GM06990 (cell line): ENCODE measurements around the gene EYA4.
"Not testable (repeated sequence)": the region's sequence is repeated elsewhere in the genome, so short reads cannot be mapped to it uniquely, and the experiment has no call there.

Experiments used
- DNase-seq: peaks from one replicate; pipeline ENCODE4 v3.0.0-alpha.2; 2011; ENCODE audit not compliant: insufficient read length; ENCODE audit errors: extremely low read depth
- H3K27me3 ChIP-seq: replicated peaks from 2 replicates; pipeline ENCODE4 v1.6.0; 2011; ENCODE audit warnings: low read length; ENCODE audit not compliant: control insufficient read depth, insufficient read depth
- H3K36me3 ChIP-seq: 2 replicates; pipeline ENCODE4 v1.5.1; 2011; ENCODE audit warnings: low read length; ENCODE audit not compliant: control insufficient read depth, insufficient read depth
- H3K4me3 ChIP-seq: replicated peaks from 2 replicates; pipeline ENCODE4 v1.5.1; 2011; ENCODE audit warnings: low read depth, mild to moderate bottlenecking, control low read depth, low read length
- TF ChIP-seq, protein P1 (sequence below): IDR thresholded peaks from 2 replicates; pipeline ENCODE4 v1.5.1; 2011; ENCODE audit warnings: low read length, control low read depth, mild to moderate bottlenecking, inconsistent platforms; ENCODE audit not compliant: insufficient read depth, poor library complexity, severe bottlenecking

EYA4 gene

DNA sequence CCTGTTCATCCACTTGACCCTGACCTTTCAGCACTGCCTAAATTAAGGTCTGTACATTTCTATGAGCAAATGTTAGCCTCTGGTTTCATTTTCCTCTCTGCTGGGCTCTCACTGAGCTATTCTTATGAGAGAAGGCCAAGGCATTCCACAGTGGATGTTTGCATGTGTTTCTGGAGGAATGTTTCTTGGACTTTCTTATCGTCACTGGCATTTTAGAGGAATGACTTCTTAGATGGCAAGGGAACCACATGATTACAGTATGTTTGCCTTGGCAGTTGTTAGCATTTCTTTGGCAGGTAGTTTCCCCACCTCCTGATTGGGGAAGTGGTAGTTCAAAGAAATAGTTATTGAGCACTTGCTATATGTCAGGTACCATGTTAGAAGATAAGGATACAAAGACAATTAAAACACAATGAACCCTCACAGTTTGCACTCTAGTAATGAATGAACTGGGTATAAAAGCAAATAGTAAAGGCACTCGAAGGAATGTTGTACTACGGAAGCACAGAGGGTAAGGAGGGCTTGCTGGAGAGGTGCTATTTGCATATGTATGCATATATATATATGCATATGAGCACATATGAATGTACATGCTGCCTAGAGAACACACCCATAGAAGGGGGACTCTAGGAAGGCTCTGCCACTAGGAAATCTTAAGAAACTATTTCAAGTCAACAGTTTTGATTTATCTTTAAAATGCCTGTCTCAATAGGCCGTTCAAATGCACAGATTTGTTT, 307.4 kb downstream of the EYA4 start:
- DNase-seq = no peak
- Histone ChIP-seq H3K27me3 (no peaks in the 10 kb centered on the region; the same call in none of the 2 replicates), H3K36me3 (no peaks in the 10 kb centered on the region), H3K4me3 (no peak overlapping the region)
- TF ChIP-seq, protein P1, sequence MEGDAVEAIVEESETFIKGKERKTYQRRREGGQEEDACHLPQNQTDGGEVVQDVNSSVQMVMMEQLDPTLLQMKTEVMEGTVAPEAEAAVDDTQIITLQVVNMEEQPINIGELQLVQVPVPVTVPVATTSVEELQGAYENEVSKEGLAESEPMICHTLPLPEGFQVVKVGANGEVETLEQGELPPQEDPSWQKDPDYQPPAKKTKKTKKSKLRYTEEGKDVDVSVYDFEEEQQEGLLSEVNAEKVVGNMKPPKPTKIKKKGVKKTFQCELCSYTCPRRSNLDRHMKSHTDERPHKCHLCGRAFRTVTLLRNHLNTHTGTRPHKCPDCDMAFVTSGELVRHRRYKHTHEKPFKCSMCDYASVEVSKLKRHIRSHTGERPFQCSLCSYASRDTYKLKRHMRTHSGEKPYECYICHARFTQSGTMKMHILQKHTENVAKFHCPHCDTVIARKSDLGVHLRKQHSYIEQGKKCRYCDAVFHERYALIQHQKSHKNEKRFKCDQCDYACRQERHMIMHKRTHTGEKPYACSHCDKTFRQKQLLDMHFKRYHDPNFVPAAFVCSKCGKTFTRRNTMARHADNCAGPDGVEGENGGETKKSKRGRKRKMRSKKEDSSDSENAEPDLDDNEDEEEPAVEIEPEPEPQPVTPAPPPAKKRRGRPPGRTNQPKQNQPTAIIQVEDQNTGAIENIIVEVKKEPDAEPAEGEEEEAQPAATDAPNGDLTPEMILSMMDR = no peak

DNA sequence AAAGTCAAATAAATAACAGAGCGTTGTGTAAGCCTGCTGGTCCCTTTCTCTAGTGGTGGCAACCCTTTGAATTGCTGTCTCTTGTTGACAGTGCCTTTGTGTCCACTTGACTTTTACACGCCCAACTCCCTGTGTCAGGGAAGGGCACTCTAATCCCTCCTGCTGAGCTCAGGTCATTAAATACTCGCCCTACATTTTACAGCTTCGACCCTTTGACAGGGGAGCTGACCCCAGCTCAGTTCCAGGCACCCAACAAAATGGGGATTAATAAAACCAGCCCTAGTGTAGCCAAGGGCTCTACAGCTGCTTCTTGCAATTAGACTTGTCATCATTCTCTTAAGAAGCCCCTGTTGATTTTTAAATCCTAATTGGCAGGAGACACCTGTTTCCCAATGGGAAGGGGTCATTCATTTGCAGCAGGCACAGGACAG, 308.2 kb downstream of the EYA4 start:
- Histone ChIP-seq H3K36me3 (no peaks in the 10 kb centered on the region), H3K4me3 (no peak overlapping the region), H3K27me3 (no peaks in the 10 kb centered on the region; the same call in none of the 2 replicates)
- no peak for DNase-seq
- TF ChIP-seq, protein P1 = no peak

DNA sequence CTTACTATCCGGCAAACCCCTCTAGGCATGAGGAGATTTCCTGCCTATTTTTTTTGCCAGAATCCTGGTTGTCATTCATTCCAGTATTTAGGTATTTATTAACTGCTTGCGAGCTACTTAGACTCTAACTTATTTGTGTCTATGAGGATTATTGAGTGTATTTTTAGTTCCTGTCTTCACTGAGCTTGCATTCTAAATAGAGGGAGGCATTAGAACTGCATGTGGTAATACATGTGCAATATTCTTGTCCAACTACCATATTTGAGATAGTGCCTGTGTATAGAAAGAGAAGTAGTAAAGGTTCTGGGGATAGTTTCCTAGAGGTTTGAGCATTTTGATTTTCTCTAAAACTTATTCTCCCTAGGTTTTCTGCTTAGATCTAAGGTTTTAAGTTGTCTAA, 308.9 kb downstream of the EYA4 start:
- no peak for DNase-seq
- Histone ChIP-seq H3K36me3 (no peaks in the 10 kb centered on the region), H3K4me3 (no peak overlapping the region), H3K27me3 (no peaks in the 10 kb centered on the region; the same call in none of the 2 replicates)
- TF ChIP-seq, protein P1 = no peak

DNA sequence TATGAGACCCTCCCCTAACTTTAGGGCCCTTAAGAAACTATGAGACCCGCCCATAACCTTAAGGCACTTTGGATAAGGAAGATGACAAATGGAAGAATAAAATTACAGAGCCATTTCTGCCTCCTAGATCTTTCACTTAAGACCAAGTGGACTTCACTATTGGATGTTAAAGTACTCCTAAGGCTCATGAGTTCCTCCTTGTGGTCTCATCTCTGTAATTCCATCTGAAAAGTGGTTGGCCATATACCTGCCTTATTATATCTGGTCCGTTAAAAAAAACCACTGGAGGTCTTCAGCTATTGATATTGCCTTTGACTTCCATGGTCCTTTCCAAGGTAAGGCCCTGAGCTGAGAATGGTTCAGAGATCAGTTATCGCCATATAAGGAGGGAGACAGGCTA, 310.3 kb downstream of the EYA4 start:
- no peak overlapping the region for H3K4me3 ChIP-seq
- no peak for DNase-seq
- H3K27me3 ChIP-seq = no peaks in the 10 kb centered on the region; the same call in none of the 2 replicates
- TF ChIP-seq, protein P1 = no peak
- no peaks in the 10 kb centered on the region for H3K36me3 ChIP-seq

DNA sequence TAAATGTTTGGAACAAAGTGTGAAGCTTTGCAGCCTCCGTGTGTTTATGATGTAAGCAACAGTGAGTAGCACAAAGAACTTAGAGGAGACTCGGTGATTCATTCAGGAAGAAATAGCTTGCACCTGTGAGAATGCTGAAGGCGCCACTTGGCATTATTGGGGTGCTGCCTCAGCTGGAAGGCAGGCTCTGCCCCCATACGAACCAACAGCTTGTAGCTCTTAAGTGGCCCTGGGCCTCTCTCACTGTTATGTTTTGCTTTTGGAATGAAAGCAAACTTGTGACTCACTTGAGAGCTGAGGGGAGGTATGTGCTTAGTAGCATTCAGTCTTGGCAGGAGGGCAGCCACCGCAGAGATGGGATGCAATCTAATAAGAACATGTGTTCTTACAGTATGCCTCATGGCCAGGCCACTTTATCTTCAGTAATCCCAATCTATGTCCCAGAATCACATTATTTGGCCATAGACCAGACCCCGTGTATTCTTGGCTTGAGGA, 310.7 kb downstream of the EYA4 start:
- TF ChIP-seq, protein P1 = no peak
- Histone ChIP-seq H3K36me3 (no peaks in the 10 kb centered on the region), H3K4me3 (no peak overlapping the region), H3K27me3 (no peaks in the 10 kb centered on the region; the same call in none of the 2 replicates)
- no peak for DNase-seq

DNA sequence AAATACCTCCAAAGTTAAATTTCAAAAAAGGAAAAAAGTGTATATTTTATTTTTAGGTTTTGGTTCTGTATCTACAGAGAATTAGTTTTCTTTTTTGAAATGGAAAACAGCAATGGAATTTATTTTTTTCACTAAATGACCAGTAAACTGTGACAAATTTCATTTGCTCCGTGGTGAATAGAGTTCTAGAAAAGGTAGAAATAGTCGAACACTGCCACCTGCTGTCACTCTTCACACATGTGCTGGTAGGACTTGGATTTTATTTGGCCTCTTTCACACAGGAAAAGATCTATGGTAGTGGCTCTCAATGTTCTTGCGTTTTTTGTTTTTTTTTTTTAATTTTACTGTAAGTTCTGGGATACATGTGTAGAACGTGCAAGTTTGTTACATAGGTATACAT, 312.5 kb downstream of the EYA4 start:
- Histone ChIP-seq H3K27me3 (no peaks in the 10 kb centered on the region; the same call in none of the 2 replicates), H3K36me3 (no peaks in the 10 kb centered on the region), H3K4me3 (no peak overlapping the region)
- no peak for DNase-seq
- TF ChIP-seq, protein P1 = peak; percentile 59

DNA sequence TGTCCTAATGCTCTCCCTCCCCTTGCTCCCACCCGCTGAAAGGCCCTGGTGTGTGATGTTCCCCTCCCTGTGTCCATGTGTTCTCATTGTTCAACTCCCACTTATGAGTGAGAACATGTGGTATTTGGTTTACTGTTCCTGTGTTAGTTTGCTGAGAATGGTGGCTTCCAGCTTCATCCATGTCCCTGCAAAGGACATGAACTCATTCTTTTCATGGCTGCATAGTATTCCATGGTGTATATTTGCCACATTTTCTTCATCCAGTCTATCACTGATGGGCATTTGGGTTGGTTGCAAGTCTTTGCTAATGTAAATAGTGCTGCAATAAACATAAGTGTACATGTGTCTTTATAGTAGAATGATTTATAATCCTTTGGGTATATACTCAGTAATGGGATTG, 313.0 kb downstream of the EYA4 start:
- not testable (repeated sequence) for H3K27me3 ChIP-seq, H3K36me3 ChIP-seq, DNase-seq, H3K4me3 ChIP-seq
